Ovary (tissue), 3 donors: ENCODE data around the gene ZNF205.

Source experiments
- EP300 ChIP-seq: sonication (generic); formaldehyde crosslinking; IDR thresholded peaks from one replicate; pipeline ENCODE4 v1.6.1; 2017; ENCODE audit warnings: antibody characterized with exemption
- POLR2A ChIP-seq: fragments of 450-650 bp; IDR thresholded peaks from one replicate; pipeline ENCODE4 v1.6.1; 2017; ENCODE audit warnings: antibody characterized with exemption, mild to moderate bottlenecking, moderate library complexity
- TF ChIP-seq, protein P1 (sequence below), 3 donors: fragments of 450-650 bp in 2 of 3; fragments of 200-600 bp in 1 of 3; IDR thresholded peaks; one replicate each; pipeline versions ENCODE4 v1.5.1 to v1.8.0; 2016 to 2022; ENCODE audit warnings: antibody characterized with exemption in 3 of 3, mild to moderate bottlenecking in 1 of 3
- donor health status: DM: no; HTN: no; CAD: no.

DNA sequence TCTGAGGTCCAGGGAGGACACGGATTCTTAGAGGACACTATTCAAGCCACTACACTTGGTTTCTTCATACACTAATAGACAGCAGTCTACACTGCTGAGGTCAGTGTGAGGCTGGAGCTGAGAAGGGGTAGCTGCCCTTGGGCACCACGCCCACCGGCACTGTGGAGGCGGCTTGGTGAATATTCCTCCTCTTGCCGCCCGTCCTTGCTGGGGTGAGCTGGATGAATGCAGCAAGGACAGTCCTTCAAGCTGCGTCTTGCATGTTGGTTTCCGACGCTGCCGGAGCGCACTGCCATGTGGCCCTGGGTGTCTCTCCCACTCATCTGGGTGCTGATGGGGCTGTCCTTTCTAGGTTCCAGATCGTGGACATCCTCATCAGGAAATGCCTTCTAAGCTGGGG lies 2.6 kb downstream of the ZNF205 start:
- TF ChIP-seq, protein P1, sequence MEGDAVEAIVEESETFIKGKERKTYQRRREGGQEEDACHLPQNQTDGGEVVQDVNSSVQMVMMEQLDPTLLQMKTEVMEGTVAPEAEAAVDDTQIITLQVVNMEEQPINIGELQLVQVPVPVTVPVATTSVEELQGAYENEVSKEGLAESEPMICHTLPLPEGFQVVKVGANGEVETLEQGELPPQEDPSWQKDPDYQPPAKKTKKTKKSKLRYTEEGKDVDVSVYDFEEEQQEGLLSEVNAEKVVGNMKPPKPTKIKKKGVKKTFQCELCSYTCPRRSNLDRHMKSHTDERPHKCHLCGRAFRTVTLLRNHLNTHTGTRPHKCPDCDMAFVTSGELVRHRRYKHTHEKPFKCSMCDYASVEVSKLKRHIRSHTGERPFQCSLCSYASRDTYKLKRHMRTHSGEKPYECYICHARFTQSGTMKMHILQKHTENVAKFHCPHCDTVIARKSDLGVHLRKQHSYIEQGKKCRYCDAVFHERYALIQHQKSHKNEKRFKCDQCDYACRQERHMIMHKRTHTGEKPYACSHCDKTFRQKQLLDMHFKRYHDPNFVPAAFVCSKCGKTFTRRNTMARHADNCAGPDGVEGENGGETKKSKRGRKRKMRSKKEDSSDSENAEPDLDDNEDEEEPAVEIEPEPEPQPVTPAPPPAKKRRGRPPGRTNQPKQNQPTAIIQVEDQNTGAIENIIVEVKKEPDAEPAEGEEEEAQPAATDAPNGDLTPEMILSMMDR (IDR thresholded peaks at IDR 0.05): no peak
- TF ChIP-seq POLR2A: no peak
- TF ChIP-seq EP300: no peak
